CD1c-positive myeloid dendritic cell (primary cell): ENCODE results near the gene SLC16A5.
"Not testable (repeated sequence)": the region's sequence is repeated elsewhere in the genome, so short reads cannot be mapped to it uniquely, and the experiment has no call there.

ENCODE experiments used
- DNase-seq: peaks from one replicate; pipeline ENCODE4 v3.0.0-alpha.2; 2016; ENCODE audit errors: extremely low spot score

The SLC16A5 gene

GRCh38 chr17:75110234-75110937 is 22.6 kb downstream of the SLC16A5 start:
- DNase-seq, result no peak

GRCh38 chr17:75111777-75112335 is 24.1 kb downstream of the SLC16A5 start:
- peak; percentile 44 for DNase-seq

DNA sequence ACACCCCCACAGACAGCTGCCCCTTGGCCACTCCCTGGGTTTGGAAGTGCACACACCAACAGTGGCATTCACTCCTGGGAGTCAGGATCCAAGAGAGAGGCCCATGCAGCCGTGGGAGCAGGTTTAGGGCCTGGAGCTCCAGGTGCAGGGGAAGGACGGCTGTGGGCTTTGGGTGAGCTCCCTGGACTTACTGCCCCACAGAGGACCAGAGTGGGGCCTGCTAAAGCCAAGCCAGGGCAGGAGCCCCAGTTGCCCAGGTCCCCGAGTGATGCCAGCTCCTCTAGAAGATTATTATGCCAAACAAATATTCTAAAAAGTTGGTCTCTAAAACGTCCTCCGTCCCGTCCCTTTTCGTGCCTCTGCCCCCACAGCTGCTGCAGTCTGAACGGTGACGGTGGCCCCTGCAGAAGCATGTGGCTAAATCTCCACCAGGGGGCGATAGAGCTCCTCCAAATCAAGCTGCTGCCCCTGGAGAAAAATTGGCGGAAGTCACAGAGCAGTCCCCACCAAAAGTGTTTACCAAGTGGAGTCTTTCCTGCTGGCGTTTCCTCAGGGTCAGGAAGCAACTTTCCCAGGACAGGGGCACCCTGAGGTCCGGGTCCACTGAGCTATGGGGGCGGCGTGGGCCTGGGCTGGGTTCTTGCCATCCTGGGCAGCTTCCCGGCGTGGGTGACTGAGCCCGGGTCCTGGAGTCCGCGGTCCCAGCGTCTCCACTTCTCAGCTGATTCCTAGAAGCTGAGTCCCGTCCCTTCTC is 26.2 kb downstream of the SLC16A5 start:
- peak; percentile 95 for DNase-seq

DNA sequence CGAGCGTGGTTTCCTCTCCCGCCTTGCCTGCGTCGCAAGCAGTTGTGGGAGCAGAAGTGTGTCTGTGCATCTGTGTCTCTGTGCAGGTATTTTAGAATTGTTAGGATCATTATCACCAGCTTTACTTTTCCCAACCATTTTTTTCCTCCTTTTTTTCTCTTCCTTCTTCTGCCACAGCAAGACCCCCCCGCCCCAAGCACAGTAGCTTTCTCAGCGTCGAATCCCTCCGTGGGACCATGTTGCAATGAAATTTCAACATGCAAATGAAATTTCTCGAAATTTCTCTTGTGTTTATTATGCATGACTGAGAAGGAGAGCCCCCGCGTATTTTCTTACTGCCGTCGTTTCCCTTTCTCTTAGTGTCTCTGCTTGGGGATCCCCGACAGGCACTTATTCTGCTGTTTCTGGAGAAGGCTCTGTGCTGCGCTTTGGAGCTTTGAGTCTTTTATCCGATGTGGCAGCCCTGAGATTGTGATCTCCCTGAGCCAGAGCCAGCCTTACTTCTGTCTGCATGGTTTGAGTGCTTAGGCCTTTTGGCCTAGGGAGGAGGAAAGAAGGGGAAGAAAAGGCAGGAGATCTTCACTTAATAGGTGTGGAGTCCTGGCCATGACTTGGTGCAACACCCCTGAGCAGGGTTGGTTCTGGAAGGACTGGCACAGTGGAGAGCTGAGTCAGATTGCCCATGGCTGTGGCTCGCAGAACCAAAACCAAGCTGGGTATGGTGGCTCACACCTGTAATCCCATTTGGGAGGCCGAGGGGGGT is 27.0 kb downstream of the SLC16A5 start:
- peak; percentile 24 for DNase-seq

DNA sequence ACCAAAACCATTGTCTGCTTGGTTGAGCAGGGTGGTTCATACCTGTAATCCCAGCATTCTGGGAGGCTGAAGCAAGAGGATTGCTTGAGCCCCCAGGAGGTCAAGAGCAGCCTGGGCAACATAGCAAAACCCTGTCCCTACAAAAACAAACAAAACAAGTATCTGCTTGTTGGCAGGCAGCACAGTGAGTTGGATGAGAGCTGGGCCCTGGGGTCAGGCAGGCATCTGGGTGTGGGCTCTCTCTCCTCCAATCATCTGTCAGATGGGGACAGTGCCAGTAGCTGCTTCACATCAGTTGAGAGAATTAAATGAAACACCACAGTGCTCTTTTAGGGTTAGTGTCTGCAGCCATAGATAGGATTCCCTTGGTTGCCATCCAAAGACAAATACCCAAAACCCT is 27.8 kb downstream of the SLC16A5 start:
- no peak for DNase-seq

- no peak for DNase-seq
Measured at GRCh38 chr17:75116737-75117136, 29.0 kb downstream of the SLC16A5 start.

DNA sequence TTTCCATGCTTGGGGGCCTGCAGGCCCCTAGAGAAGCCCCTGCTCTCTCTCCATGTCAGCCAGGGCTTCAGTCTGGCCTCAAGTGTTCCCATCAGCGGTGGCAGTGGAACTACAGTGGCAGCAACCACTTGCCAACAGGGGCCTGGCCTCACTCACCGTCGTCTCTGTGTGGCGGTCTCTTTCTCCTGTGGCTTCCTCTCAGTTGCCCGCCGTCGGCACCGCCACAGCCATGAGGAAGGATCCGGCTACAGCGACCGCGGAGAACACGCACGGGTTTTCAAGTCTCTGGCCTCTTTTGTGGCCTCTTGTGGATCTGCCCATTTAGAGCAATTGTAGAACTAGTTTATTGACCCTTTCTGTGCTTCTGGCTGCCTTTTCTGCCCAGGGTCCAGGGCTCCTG is 30.6 kb downstream of the SLC16A5 start:
- no peak for DNase-seq

DNA sequence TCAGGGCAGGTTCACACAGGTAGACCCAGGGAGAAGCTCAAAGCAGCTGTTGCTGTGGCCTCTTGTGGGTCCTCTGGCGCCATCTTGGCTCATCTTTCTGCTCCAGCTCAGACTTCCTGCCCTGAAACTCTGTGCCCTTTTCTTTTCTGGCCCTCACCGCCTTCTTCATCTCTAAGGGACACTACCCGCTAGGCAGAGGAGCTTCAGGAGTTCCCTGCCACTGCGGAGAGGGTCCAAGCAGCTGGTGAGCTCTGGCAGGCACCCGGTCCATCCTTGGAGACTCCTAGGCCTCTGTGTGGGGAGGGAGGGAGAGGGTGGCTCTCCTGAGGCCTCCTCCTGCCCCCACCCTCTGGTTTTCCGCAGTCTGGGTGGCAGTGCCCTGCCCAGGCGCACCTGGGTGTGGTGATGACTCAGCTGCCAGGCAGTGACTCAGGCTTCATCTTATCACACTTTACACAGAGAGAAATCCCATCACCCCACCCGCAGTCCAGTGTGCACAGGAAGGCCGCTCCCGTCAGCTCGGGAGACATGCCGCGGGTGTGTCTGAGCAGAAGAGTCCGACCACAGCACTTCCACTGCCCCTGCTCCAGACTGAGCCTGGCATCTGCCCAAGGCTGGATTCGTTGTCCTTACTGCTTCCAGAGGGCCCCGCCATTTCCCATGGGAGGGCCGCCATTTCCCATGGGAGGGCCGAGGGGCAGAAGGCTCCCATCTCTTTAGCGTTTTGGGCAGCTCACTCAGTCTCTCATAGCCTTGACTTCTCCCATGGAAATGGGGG is 36.5 kb downstream of the SLC16A5 start:
- DNase-seq, result peak; percentile 7

GRCh38 chr17:75124819-75125162 is 37.0 kb downstream of the SLC16A5 start:
- no peak for DNase-seq

DNA sequence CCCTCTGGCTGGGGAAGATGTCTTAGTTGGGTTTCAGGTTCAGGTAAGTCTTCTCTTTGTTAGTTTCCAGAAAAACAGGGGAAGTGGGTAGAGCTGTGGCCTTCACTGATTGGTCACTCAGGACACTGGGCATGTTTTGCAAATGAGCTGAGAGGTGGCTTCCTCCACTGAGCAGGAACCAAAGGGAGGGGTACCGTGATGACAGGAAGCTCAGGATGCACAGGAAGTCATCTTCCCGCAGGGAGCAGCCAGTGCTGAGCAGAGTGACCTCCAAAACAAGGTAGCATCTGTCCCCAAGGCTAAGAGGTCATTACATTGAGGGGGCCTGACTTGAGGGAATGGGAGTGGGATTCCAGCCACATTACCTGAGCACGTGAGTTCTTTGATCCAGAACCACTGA is 38.2 kb downstream of the SLC16A5 start:
- no peak for DNase-seq

DNA sequence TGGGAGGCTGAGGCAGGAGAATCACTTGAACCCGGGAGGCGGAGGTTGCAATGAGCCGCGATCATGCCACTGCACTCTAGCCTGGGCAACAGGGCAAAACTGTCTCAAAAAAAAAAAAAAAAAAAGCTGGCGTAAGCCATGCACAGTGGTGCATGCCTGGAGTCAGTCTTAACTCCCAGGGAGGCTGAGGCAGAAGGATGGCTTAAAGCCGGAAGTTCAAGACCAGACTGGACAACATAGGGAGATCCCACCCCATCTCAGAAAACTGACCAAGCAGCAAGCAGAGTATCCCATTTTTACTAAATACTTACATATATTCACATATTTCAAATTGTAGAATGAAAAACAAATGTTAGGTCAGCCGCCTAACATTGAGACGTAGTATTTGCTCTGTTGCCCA is 39.2 kb downstream of the SLC16A5 start:
- DNase-seq, result no peak

DNA sequence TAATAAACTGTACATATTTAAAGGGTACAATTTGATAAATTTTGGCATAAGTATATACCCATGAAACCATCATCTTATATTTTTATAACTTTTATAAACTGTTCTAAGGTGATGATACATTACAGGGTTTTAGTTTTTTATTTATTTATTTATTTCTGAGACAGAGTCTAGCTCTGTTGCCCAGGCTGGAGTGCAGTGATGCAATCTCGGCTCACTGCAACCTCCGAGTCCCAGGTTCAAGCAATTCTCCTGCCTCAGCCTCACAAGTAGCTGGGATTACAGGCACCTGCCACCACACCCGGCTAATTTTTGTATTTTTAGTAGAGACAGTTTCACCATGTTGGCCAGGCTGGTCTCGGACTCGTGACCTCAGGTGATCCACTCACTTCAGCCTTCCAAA is 40.2 kb downstream of the SLC16A5 start:
- not testable (repeated sequence) for DNase-seq

- no peak for DNase-seq
Measured at GRCh38 chr17:75128694-75129505, 41.1 kb downstream of the SLC16A5 start.

GRCh38 chr17:75129576-75129975 is 41.8 kb downstream of the SLC16A5 start:
- no peak for DNase-seq

GRCh38 chr17:75130059-75130631 is 42.4 kb downstream of the SLC16A5 start:
- DNase-seq, result no peak

DNA sequence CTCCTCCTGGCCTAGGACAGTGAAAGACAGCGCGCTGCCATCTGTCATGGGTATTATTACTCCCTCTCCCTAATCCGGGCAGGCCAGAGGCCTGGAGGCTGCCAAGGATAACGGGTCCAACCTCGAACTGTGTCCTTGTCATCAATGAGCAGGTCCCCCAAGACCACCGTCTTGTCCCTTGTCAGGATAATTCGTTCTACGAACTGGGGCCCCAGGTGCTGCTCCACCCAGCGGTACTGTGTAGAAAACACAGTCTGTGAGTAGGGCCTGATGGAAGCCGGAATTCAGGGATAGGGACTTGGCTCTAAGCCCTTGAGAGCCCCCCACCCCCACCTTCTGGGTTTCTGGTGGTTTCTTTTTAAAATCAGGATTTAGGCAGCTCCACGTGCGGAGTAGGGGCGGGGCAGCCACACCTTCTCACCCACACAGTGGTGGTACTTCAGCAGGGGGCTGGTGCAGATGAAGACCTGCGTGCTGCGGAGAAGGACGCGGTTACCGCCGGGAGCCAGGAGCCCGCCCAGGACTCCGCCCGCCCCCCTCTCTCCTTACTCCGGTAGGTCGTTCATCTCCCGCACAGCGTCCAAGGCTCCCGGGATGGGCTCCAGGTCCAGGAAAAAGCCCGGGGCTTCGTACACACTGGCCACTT is 43.0 kb downstream of the SLC16A5 start:
- DNase-seq, result no peak

- DNase-seq, result peak; percentile 76
Measured at GRCh38 chr17:75131278-75132017, 43.7 kb downstream of the SLC16A5 start, which contains the start of gene NT5C. Gene NT5C (minus strand): TSS chr17:75131742. CDS start chr17:75131707, 35 bp downstream.

GRCh38 chr17:75132018-75133000 is 44.6 kb downstream of the SLC16A5 start:
- not testable (repeated sequence) for DNase-seq
